Inferior parietal cortex (tissue), 1 donor: Measurements from ENCODE around the gene WDR17.
A peak's percentile ranks its signal among the peaks of the same experiment; 100 is the strongest.

ENCODE experiments used
- DNase-seq: peaks from one replicate; pipeline ENCODE4 v3.0.0-alpha.2; 2016; ENCODE audit errors: extremely low spot score

Gene WDR17

DNA sequence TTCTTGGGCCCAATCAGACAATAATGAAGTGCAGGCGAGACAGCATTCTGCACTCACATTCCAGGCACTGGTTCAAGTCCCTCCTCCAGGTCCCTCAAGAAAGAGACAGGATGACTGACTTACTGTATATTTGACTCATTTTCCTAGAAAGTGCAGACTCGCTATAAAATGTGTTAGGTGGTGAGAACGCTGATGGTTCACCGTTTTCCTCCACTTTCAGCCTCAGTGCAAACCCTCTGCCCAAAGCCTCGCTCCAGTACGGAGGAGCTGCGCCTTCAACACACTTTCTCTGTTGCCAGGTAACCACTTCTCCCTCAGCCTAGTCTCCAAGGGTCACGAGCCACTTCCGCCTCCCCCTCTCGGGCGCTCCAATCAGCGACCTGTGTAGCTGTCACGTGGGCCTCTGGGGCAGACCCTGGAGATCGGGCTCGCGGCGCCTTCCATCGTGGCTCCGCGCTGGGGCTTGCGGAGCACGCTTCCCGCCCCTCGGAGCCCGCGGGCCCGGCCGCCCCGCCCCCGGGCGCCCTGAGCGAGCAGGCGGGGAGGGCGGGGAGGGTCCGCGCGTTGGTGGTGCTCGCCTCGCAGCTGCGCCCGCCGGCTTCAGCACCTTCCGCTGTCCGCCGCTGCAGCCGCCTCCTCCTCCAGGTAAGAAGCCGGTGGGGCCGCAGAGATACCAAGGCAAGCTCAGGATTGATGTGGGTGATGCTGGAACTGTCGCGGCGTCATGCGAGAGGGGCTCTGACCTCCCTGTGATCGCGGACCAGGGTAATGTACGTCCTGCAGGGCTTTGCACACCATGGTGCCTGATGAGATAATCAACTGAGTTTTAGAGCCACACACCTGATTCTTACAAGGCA is at the start of gene WDR17:
TSS of gene WDR17 (plus strand) at position 407 of the 857 bp plus-strand sequence. CDS start 45,740 bp downstream, outside the sequence.
- DNase-seq, result peak; percentile 96

DNA sequence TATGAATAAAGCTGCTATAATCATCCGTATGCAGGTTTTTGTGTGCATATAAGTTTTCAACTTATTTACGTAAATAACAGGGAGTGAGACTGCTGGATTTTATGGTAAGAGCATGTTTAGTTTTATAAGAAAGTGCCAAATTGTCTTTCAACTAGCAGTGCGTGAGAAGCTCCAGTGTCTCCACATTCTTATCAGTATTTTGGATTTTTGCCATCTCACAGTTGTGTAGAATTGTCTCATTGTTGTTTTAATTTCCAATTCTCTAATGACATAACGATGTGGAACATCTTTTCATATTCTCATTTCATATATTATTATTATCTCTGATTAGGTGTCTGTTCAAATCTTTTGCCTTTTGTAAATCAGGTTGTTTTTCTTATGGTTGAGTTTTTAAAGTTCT is 49.0 kb upstream of the WDR17 start:
- no peak for DNase-seq

- DNase-seq, result no peak
Measured at GRCh38 chr4:176020481-176021085, 45.1 kb upstream of the WDR17 start.

DNA sequence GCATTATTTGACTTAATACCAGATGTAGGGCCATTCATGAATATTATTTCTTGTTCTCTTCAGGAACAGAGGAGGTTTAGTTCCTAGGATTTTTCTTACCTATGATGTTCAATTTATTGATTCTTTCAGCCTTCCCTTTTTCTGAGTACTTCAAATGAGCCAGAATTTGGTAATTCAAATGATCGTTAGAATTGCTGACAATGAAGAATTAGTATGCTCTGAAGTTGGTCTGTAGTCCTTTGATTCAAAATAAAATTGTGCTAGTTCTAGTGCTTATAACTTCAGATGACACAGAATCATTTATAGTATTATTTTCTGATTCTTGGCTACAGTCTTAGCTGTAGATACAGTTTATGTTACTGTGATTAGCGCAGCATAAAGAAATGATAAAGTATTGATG is 35.2 kb upstream of the WDR17 start:
- no peak for DNase-seq

DNA sequence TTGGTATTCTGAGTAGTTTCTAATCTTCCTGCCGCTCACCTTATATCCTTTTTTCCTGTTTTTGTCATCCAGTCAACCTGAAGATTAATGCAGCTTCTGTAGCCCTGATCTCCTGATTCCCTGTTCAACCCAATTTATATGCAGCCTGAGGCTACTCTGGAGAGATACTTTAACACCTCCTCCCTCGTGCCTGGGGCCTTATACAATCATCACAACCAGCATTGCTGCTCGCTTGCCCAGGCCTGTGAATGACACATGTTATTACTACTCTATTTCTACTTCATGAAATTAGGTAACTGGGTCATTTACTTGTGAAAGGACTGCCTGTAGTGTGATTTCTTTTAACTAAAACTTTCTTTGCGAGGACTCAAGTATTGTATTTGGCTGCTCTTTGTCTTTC is 33.7 kb upstream of the WDR17 start:
- DNase-seq, result no peak

DNA sequence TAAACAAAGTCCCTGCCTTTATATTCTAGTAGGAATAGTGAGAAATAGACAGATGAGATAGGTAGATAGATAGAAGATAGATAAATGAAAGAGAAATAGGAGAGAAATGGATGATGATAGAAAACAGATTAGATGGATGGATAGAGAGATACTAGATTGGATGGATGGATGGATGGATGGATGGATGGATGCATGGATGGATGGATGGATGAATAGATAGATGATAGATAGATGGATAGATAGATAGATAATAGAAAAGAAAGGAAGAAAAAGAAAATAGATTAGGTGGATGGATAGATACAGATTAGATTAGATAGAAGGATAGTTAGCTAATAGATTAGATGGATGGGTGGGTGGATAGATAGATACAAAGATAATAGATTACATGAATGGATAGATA is 33.2 kb upstream of the WDR17 start:
- no peak for DNase-seq

DNA sequence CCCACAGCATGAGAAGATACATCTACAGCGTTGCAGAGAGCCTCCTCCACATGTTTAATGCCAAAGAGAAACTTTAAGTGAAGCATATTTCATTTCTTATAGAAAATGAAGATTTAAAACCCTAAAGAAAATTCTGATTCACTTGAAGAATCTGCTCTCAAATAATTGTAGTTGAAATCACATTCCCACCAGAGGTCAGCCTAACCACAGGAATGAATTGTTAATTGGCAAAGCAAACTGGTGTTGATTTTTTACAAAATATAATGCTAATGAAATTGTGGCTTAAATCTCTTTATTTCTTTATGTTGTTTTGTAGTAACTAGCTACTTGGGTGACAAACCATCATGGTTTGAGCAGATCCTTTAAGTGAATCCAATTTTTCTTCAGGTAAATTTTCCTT is 31.1 kb upstream of the WDR17 start:
- DNase-seq, result peak; percentile 82

- no peak for DNase-seq
Measured at GRCh38 chr4:176034936-176035335, 30.7 kb upstream of the WDR17 start.

DNA sequence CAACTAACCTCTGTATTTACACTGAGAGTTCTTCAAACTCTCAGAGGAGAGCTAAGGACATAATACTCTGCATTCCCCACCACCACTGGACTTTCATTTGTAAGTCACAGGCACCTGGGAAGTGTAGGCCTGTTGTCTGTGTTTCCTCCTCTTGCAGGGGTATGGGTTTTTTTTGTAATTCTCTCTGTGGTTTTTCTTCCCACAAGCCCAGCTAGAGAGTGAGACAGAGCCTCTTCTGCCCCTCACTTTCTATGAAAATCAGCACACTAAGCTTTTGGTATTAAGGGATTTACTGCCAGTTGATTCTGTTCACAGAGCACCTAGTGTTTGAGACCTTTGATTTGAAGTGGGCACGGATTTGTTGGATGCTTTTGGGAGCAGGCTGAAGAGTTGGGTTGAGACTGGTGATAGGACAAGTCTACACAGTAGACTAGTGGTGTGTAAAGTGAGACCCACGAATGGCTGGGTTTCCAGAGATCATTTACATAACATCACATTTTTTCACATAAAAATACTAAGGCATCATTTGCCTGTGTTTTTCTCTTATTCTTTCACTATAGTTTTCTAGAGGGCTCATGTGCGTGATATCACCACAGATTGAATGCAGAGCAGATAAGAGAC is 28.9 kb upstream of the WDR17 start:
- no peak for DNase-seq

DNA sequence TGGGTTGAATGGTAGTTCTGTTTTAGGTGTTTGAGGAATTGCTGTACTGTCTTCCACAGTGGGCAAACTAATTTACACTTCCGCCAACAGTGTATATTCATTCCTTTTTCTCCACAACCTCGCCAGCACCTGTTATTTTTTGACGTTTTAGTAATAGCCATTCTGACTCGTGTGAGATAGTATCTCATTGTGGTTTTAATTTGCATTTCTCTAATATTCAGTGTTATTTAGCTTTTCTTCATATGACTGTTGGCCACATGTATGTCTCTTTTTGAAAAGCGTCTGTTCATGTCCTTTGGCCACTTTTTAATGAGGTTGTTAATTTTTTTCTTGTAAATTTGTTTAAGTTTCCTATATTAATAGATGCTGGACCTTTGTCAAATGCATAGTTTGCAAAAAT is 26.9 kb upstream of the WDR17 start:
- DNase-seq, result no peak

DNA sequence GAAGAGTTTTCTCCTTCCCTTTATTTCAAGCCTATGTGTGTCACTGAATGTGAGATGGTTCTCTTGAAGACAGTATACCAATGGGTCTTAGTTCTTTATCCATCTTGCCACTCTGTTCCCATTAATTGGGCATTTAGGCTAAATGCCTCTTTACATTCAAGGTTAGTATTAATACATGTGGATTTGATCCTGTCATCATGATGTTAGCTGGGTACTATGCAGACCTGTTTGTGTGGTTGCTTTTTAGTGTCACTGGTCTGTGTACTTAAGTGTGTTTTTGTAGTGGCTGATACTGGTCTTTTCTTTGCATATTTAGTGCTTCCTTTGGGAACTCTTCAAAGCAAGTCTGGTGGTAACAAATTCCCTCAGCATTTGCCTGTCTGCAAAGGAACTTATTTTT is 23.4 kb upstream of the WDR17 start:
- DNase-seq, result no peak

DNA sequence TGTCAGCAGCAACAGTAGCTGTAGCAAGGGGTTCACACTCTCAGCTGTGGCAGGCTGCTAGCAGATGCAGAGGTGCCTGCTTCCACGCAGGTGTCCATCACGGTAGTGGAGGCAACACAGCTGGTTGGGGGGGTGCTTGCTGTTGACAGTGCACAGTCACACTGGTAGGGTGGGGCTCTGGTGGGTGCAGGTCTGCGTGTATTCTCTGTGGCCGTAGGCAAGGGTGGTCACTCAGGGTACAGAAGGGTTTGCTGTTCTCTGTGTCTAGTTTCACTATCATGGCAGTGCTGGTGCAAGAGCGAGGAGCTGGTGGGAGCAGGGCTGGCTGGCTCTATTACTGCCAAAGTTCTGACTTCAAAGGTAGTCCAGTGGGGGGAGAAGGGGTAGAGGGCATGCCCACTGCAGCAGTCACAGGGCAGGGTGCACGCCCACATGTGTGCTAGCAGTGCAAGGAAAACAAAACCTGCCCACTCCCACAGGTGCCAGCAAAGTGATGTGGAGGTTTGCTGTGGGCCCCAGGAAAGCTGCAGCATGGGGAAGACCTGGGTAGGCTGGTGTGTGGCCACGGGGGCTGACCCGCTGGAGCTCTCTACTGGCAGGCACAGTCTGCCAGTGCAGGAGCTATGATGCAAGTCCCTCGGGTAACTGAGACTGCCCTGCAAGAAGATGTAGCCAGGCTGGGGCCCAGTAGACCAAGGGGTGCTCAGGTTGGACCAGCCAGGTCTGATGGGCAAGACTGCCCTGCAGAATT is 21.6 kb upstream of the WDR17 start:
- DNase-seq, result no peak

GRCh38 chr4:176044589-176044951 is 21.1 kb upstream of the WDR17 start:
- DNase-seq, result peak; percentile 78

DNA sequence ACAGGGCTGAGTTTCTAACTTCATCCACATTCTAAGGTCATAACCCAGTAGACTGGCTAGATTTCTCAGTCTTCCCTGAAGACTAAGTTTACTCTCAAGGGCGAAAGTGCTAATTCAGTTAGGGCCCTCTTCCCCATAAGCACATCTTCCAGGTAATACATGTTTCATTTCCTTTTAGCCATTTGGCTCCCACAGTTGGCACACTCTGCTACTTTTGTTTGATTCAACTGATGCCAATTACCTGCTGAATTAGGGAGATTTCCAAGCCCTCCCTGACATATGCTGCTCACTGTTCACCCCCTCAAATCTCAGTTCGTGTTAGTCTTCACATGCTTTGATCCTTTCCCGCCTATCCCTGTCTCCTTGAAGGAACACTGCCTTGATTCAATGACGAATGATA is 17.0 kb upstream of the WDR17 start:
- DNase-seq, result no peak

DNA sequence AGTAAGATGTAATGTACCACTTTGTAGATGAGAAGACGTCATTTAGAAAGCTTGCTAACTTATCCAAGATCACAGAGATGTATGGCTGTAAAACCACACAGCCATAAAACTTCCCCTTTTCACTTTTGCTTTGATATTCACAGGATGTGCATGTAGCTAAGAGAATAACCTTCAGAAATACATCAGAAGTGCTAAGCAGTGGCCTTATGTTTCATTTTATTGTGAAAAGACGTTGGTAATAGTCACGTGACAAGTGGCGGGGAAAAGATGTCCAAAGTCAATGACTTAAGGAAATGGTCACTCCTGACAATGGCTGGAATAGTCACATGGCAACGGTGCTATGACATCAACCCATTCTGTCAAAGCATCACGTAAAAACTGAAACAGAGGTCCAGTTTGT is 12.9 kb upstream of the WDR17 start:
- no peak for DNase-seq

GRCh38 chr4:176053785-176054184 is 11.9 kb upstream of the WDR17 start:
- no peak for DNase-seq

- DNase-seq, result peak; percentile 52
Measured at GRCh38 chr4:176054942-176055341, 10.7 kb upstream of the WDR17 start.

GRCh38 chr4:176063718-176064117 is 1.9 kb upstream of the WDR17 start:
- no peak for DNase-seq

GRCh38 chr4:176064539-176064938 is 1.1 kb upstream of the WDR17 start:
- no peak for DNase-seq

DNA sequence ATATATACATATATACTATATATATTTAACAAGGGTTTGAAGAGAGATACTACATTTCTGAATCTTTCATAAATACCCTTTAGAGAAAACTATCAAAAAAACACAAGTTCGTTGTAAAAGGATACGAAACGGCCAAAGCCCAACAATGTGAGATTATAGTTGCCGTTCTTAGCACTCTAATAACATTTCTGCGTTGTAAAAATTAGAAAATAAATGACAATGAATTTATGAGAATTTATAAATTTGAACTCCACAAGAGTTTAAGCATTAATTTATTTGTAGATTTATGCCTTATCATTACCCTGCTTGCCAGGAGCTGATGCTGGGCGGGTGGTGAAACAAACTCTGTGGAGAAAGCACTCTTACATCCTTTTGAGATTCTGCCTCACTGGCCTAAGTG is 1.1 kb downstream of the WDR17 start:
- no peak for DNase-seq

DNA sequence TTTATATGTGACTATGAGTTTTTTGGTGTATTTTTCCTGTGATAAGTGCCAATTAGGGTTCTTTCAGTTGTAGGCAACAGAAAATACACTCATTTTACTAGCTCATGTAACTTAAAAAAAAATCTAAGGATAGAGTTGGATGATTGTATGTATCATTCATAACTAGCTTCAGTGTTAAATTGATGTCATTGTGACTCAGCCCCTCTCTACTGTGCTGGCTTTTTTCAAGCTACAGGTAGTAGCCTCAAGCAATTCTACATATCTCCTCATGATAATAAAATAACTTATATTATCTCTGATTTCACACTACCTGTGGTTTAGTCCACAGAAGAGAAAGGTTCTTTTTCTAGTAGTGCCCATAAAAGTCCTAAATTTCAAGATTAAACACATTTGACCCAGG is 11.9 kb downstream of the WDR17 start:
- no peak for DNase-seq

GRCh38 chr4:176084769-176085168 is 19.1 kb downstream of the WDR17 start:
- no peak for DNase-seq
